C1 segment of cervical spinal cord (tissue), 14 donors: Measurements from ENCODE around the gene HEATR5B.
"Not testable (repeated sequence)": the region's sequence is repeated elsewhere in the genome, so short reads cannot be mapped to it uniquely, and the experiment has no call there.

Experiments
- DNase-seq, 14 donors: peaks; one replicate each; lab custom pipeline; 2025; lab: John Stamatoyannopoulos, UW

Gene HEATR5B

GRCh38 chr2:36981911-36982310 lies 102.3 kb downstream of the HEATR5B start:
- no peak for DNase-seq

GRCh38 chr2:36979007-36979406 lies 105.2 kb downstream of the HEATR5B start:
- DNase-seq: not testable (repeated sequence)

- no peak for DNase-seq
Measured at GRCh38 chr2:36976065-36976464, 108.1 kb downstream of the HEATR5B start.

DNA sequence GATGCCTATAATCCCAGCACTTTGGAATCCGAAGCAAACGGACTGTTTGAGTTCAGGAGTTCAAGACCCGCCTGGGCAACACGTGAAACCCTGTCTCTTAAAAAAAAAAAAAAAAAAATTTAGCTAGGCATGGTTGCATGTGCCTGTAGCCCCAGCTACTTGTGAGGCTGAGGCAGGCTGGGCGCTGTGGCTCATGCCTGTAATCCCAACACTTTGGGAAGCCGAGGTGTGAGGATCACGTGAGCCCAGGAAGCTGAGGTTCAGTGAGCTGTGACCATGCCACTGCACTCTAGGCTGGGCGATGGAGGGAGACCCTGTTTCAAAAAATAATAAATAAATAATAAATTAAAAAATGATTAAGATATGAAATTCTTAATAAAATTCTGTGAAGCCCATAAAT lies 108.9 kb downstream of the HEATR5B start:
- DNase-seq: no peak

- no peak for DNase-seq
Measured at GRCh38 chr2:36973320-36973719, 110.9 kb downstream of the HEATR5B start.

DNA sequence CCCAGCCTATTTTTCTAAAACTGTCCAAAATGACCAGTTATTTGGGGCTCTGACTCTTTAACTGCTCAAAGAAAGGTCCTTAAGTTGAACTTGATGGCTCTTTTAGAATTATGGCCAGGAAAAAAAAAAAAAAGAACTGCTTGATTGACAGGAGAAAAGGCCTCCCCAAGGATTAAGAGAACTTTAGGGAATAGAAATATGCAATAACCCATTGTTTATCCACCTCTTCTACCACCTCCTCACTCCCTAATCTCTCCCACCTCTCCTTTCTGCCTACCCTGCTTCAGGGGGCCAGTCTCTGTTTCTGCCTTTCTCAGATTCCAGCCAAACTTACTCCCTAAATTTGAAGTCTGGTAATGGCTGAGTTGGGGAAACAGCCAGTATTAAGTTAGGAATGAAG lies 112.2 kb downstream of the HEATR5B start:
- no peak for DNase-seq

DNA sequence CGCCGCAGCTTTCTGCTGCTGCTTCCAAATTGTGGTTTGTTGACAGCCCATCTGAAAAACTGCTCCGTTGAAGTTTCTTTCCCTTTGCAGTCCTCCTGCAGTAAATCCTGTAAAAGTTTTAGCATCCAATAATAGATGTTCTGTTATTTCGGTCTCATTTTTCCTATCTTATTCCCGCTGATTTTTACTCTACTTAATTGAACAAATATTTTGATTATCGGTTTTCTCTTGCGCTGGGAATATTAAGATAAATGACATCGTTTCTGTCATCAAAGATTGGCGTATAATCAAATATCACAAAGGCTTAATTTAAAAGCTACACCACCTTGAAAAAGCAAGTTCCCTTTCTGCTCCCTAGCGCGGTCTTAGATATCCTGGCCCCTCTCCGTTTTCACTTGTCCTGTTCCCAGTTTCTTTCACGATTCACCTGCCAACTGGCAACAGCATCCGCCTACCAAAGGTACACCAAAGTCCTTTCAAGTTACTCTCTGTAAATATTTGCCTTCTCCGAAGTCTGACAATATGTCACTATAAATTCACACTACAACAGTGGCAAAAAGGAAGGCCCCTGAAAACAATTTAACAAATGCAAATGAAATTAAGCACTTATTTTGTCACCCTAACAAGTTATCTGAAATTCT lies 116.8 kb downstream of the HEATR5B start:
- peak in 1 of 14 donors; percentile 39 for DNase-seq

DNA sequence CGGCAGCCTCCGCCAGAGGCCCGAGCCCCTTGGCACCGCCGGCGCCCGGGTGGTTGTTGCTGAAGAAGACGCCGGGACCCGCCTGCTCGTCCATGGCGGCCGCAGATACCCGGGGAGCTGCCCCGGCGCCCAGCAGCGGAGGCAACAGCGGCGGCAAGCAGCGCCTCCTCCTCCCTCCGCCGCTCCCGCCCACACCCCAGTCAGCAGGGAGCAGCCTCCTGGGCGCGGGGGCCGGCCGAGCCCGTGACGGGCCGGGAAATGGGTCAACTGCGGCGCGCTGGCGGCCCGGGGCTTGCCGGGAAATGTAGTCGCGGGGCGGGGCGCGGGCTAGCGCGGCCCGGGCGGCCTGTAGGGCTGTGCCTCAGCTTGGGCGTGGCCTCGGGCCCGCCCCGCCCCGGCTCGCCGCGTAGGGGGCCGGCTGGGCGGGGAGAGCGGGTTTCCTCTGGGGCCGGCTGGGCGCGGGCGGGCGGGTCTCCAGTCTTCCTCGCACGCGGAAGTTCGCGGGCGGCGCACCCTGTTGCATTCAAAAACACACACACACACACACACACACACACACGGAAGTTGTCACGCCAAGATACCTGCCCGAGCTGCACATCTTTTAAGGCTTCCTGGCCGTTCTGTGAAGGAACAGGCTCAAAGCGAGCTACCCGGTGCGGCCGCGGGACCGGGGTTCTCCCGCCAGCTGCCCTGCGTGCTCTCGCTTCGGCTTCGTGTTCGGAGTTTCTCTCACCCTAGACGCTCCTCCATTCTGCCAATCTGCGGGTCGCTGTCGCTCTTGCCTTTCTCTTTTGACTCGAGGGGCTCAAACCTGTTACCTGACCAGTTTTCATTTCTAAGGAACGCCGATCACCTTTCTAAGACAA lies 117.6 kb downstream of the HEATR5B start, which contains the start of gene STRN:
Gene STRN, minus strand, starts transcription at position 167 of the 866 bp plus-strand sequence. Its CDS starts 73 bp downstream, at position 94.
- peak; percentile 66 to 98 (median 94) for DNase-seq

GRCh38 chr2:36965751-36966369 lies 118.3 kb downstream of the HEATR5B start:
- DNase-seq: peak in 11 of 14 donors; percentile 28 to 73 (median 46)

DNA sequence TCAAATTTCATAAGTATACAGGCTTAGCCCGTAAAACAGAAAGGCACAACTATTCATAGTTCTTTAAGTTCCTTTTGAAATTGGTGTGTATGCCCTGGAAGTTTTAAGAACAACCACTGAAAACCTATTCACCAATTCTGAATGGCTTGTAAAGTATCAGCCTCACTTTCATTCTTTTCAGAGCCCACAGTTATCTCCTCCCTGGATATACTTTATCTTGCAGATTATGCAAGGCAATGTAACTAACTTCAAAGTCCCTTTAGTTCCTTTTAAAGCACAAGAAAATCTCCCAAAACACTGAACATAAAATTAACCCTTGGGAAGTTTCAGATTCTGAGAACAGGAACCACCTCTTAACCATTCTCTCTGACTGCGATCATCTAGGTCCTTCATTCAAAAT lies 119.0 kb downstream of the HEATR5B start:
- no peak for DNase-seq

DNA sequence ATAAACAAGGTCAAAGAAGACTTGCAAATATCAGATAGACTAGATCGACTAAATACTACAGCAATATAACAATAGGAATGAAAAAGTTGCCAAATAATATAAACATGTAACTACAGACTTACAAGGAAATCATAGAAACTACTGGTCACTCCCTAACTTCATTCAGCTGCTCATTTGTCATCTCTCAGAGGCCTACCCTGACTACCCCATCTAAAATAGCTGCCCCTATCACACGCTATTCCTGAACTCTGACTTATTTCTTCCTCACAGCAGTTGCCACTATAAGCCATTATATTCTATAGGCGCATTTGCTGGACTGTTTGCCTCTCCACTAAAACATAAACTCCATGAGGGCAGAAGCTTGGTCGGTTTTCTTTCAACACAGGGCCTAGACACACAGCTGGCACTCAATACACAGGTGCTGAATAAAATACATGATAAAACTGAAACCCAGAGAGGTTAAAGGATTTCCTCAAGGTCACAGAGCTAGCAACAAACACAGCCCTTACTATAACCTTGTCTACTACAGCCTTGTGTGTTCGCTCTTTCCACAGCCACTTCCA lies 119.6 kb downstream of the HEATR5B start:
- DNase-seq: peak in 1 of 14 donors; percentile 2

- DNase-seq: no peak
Measured at GRCh38 chr2:36963734-36964133, 120.4 kb downstream of the HEATR5B start.

DNA sequence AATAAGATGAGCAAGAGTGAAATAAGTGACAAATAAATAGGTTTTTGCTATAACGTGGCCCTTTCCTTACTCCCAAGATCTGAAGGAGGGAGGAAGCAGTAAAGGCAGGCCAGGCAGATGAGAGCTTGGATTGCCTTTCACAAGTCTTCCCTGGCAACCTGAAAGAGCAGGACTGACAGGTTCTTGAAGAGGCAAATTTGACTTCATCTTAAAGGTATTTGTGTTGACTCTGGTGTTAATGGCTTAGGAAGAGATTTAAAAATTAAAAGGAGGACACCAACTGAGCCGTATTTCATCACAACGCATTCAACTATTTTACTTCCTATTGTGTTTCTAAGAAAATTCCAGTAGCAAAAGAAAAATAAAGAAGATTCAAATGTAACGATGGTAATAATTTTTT lies 121.1 kb downstream of the HEATR5B start:
- no peak for DNase-seq

- no peak for DNase-seq
Measured at GRCh38 chr2:36960773-36961172, 123.4 kb downstream of the HEATR5B start.

- no peak for DNase-seq
Measured at GRCh38 chr2:36960005-36960675, 124.0 kb downstream of the HEATR5B start.

GRCh38 chr2:36954977-36955607 lies 129.1 kb downstream of the HEATR5B start:
- no peak for DNase-seq

DNA sequence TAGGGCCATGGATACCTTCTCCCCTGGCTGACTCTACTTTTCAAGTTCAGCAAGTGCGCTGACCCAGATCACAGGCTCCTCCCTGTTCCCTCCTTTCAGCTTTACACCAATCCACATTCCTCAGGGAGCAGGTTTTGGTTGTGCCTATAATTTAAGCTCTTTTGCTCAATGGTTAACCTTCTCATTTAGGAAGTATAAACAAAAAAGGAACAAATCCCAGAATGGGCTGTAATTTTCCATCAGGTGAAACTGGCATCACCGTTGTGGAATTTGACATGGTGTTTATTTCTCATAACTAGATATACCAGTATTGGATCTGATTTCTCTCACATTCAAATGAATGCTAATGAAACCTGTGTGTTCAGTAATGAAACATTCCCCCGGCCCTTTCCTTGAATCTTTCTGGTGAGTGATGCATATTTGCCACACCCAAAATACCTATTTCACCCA lies 131.4 kb downstream of the HEATR5B start:
- DNase-seq: no peak

GRCh38 chr2:36951574-36951973 lies 132.6 kb downstream of the HEATR5B start:
- DNase-seq: no peak

DNA sequence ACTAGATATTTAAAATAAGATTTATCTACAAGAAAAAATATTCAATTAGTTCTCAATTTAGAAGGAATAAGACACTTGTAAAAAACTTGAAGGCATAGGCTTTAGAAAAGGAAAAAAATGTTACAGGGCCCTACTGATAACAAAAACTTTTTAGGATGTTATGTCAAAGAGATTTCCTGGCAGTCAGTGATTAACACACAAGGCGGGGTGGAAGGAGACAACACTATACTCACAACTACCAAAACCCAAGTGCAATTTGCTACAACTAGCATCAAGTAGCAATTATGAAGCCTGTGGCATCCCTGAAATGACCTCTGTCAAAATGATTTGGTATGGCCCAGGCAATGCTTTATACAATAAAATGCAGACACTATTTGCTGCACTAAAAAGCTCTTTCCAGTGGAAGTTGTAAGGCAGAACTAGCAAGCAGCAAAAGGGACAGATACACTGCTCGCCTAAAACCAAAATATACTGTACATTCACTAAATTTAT lies 133.1 kb downstream of the HEATR5B start:
- no peak for DNase-seq

DNA sequence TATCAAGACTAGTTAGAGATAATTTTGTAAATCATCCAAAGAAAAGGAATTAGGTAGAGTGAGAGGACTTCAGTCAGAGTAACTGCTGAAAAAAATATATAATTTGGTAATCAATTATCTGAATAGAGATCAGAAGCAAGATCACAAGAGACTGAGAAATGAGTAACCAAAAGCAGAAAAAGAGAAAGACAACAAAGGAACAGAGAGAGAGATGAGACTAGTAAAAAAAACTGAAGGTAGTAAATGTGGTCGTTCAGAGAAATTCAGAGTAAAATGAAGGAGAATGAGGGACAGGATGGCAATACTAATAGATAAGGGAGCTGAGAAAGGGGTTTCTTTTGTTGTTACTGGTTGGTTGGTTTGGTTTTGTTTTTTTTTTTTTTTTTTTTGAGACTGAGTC lies 134.3 kb downstream of the HEATR5B start:
- no peak for DNase-seq

GRCh38 chr2:36945240-36945639 lies 138.9 kb downstream of the HEATR5B start:
- DNase-seq: not testable (repeated sequence)
